H1 (cell line): ENCODE data around the gene MSI2. TPM values are rescaled to one million over a fixed set of nuclear protein-coding genes. Genes with fewer than 3 reads are reported as not detected.
A peak's percentile ranks its signal among the peaks of the same experiment; 100 is the strongest.

Source experiments
- CTCF ChIA-PET: fragments of 300-600 bp; sonication (Branson Sonifier 250); formaldehyde crosslinking; loops from one replicate; lab custom pipeline; 2021; ENCODE audit not compliant: partially characterized antibody; lab: Charles Lee
- POLR2A ChIA-PET: fragments of 300-600 bp; sonication (Branson Sonifier 250); formaldehyde crosslinking; loops from one replicate; lab custom pipeline; 2021; ENCODE audit warnings: inconsistent platforms; ENCODE audit not compliant: partially characterized antibody; lab: Charles Lee
- DNase-seq, 2 experiments: peaks; one replicate each; pipeline versions ENCODE4 v3.0.0 to v3.0.0-alpha.2; 2010 to 2022; ENCODE audit warnings: low spot score in 2 of 2, low read depth in 1 of 2, mixed read lengths in 1 of 2
- FAIRE-seq: peaks from 2 replicates; lab custom pipeline; 2011; peaks lifted over from hg19 to GRCh38; lab: Jason Lieb, UNC
- H2AFZ ChIP-seq: 2 replicates; pipeline ENCODE4 v1.8.1; 2012; ENCODE audit warnings: low read length, inconsistent platforms
- H2AK5ac ChIP-seq: 2 replicates; pipeline ENCODE4 v1.6.1; 2013; ENCODE audit warnings: low read depth, low read length
- H2BK120ac ChIP-seq: replicated peaks from 2 replicates; pipeline ENCODE3; 2013; ENCODE audit warnings: low read depth, low read length, inconsistent platforms
- H2BK12ac ChIP-seq: 2 replicates; pipeline ENCODE4 v1.6.1; 2013; ENCODE audit warnings: low read depth, low read length
- H2BK15ac ChIP-seq: 2 replicates; pipeline ENCODE4 v1.6.1; 2013; ENCODE audit warnings: low read length
- H2BK20ac ChIP-seq: 2 replicates; pipeline ENCODE4 v1.6.1; 2013; ENCODE audit warnings: low read length
- H2BK5ac ChIP-seq: 2 replicates; pipeline ENCODE4 v1.6.1; 2013; ENCODE audit warnings: low read depth, low read length
- H3K14ac ChIP-seq: 2 replicates; pipeline ENCODE4 v1.6.1; 2013; ENCODE audit warnings: inconsistent platforms; ENCODE audit not compliant: insufficient read length
- H3K18ac ChIP-seq: 2 replicates; pipeline ENCODE4 v1.6.1; 2013; ENCODE audit warnings: low read length; ENCODE audit errors: extremely low read depth
- H3K23ac ChIP-seq: 2 replicates; pipeline ENCODE4 v1.6.1; 2013; ENCODE audit warnings: inconsistent platforms; ENCODE audit not compliant: insufficient read length
- H3K23me2 ChIP-seq: 2 replicates; pipeline ENCODE4 v1.6.1; 2013; ENCODE audit warnings: low read depth, low read length
- H3K27ac ChIP-seq: 2 replicates; pipeline ENCODE4 v1.6.1; 2011; ENCODE audit warnings: low read depth, low read length, inconsistent platforms
- H3K27me3 ChIP-seq, 4 experiments: replicated peaks in 1 of 4; 1 replicate in 1 of 4; 2 replicates in 3 of 4; pipeline versions ENCODE4 v1.6.1 to v1.8.1; 2011 to 2013; ENCODE audit warnings: low read length in 3 of 4, mild to moderate bottlenecking in 3 of 4, inconsistent platforms in 2 of 4, mixed read lengths in 2 of 4, moderate library complexity in 1 of 4; ENCODE audit not compliant: control insufficient read depth in 3 of 4, insufficient read depth in 3 of 4; ENCODE audit errors: extremely low read depth in 1 of 4
- H3K36me3 ChIP-seq, 4 experiments: 2 replicates each; pipeline versions ENCODE4 v1.6.1 to v1.8.1; 2011 to 2013; ENCODE audit warnings: mild to moderate bottlenecking in 4 of 4, low read length in 3 of 4, moderate library complexity in 2 of 4, control low read depth in 1 of 4, inconsistent platforms in 1 of 4; ENCODE audit not compliant: insufficient read depth in 4 of 4, control insufficient read depth in 2 of 4
- H3K4ac ChIP-seq: replicated peaks from 2 replicates; pipeline ENCODE3; 2013; ENCODE audit warnings: low read length, low read depth, mixed read lengths, inconsistent platforms; ENCODE audit not compliant: insufficient read length
- H3K4me1 ChIP-seq, 4 experiments: replicated peaks in 1 of 4; 1 replicate in 1 of 4; 2 replicates in 3 of 4; pipeline versions ENCODE4 v1.6.1 to v1.8.1; 2011 to 2013; ENCODE audit warnings: low read length in 3 of 4, inconsistent platforms in 2 of 4, mixed read lengths in 1 of 4; ENCODE audit not compliant: insufficient read depth in 4 of 4, control insufficient read depth in 3 of 4
- H3K4me2 ChIP-seq, 2 experiments: 2 replicates each; pipeline versions ENCODE4 v1.6.1 to v1.8.1; 2011 to 2013; ENCODE audit warnings: low read depth in 2 of 2, low read length in 2 of 2, control low read depth in 1 of 2, inconsistent platforms in 1 of 2, mild to moderate bottlenecking in 1 of 2; ENCODE audit not compliant: insufficient read depth in 1 of 2
- H3K4me3 ChIP-seq, 4 experiments: fragments of 200-600, 300-600 bp in 1 of 4; sonication (generic), shearing (Covaris generic), sonication (Bioruptor Twin) in 1 of 4; 2 replicates each; pipeline versions ENCODE4 v1.5.1 to v1.8.1; 2011 to 2016; ENCODE audit warnings: low read length in 4 of 4, low read depth in 3 of 4, control low read depth in 2 of 4, inconsistent platforms in 2 of 4, mild to moderate bottlenecking in 2 of 4, mixed read lengths in 1 of 4, moderate library complexity in 1 of 4; ENCODE audit not compliant: insufficient read depth in 2 of 4; ENCODE audit errors: extremely low read depth in 1 of 4
- H3K56ac ChIP-seq: replicated peaks from 2 replicates; pipeline ENCODE3; 2013; ENCODE audit warnings: low read depth, mild to moderate bottlenecking, mixed read lengths, low read length, inconsistent platforms; ENCODE audit not compliant: insufficient read length
- H3K79me1 ChIP-seq: 2 replicates; pipeline ENCODE4 v1.6.1; 2013; ENCODE audit warnings: low read depth, low read length, control low read depth
- H3K79me2 ChIP-seq, 2 experiments: 2 replicates each; pipeline versions ENCODE4 v1.6.1 to v1.8.1; 2012 to 2013; ENCODE audit warnings: low read length in 2 of 2, mild to moderate bottlenecking in 2 of 2, inconsistent platforms in 1 of 2; ENCODE audit not compliant: insufficient read depth in 2 of 2, control insufficient read depth in 1 of 2
- H3K9ac ChIP-seq, 4 experiments: replicated peaks in 1 of 4; 1 replicate in 1 of 4; 2 replicates in 3 of 4; pipeline versions ENCODE4 v1.6.1 to v1.8.1; 2011 to 2013; ENCODE audit warnings: low read depth in 3 of 4, low read length in 3 of 4, control low read depth in 2 of 4, mild to moderate bottlenecking in 2 of 4, moderate library complexity in 2 of 4, inconsistent platforms in 1 of 4; ENCODE audit errors: extremely low read depth in 1 of 4
- H3K9me3 ChIP-seq, 2 experiments: 2 replicates each; pipeline versions ENCODE4 v1.6.1 to v1.8.1; 2012 to 2013; ENCODE audit warnings: mild to moderate bottlenecking in 2 of 2, moderate library complexity in 2 of 2, control low read depth in 1 of 2, inconsistent platforms in 1 of 2, low read depth in 1 of 2, low read length in 1 of 2, mixed read lengths in 1 of 2; ENCODE audit not compliant: insufficient read depth in 2 of 2
- H4K20me1 ChIP-seq, 2 experiments: replicated peaks in 1 of 2; 2 replicates each; pipeline versions ENCODE3 to v1.8.1; 2011 to 2013; ENCODE audit warnings: inconsistent platforms in 2 of 2, low read length in 2 of 2, mild to moderate bottlenecking in 1 of 2; ENCODE audit not compliant: insufficient read depth in 2 of 2, control insufficient read depth in 1 of 2
- H4K5ac ChIP-seq: 2 replicates; pipeline ENCODE4 v1.6.1; 2013; ENCODE audit warnings: low read length, low read depth, mixed read lengths, inconsistent platforms; ENCODE audit not compliant: insufficient read length
- H4K8ac ChIP-seq: 2 replicates; pipeline ENCODE4 v1.8.0; 2013; ENCODE audit warnings: mild to moderate bottlenecking, moderate library complexity, low read length, inconsistent platforms; ENCODE audit not compliant: insufficient read depth; ENCODE audit errors: extremely low read depth
- H4K91ac ChIP-seq: replicated peaks from 2 replicates; pipeline ENCODE3; 2013; ENCODE audit warnings: low read length, mixed read lengths, inconsistent platforms; ENCODE audit not compliant: insufficient read length
- CHD1 ChIP-seq: IDR thresholded peaks from 2 replicates; pipeline ENCODE4 v1.6.1; 2012; ENCODE audit warnings: low read depth, low read length, improper control_type of control experiment
- CREB1 ChIP-seq: IDR thresholded peaks from 2 replicates; pipeline ENCODE4 v1.6.1; 2012; ENCODE audit warnings: inconsistent platforms
- POLR2AphosphoS5 ChIP-seq: IDR thresholded peaks from 2 replicates; pipeline ENCODE4 v1.6.1; 2011; ENCODE audit warnings: low read depth, low read length
- TAF1 ChIP-seq: IDR thresholded peaks from 2 replicates; pipeline ENCODE4 v1.6.1; 2011; ENCODE audit warnings: mild to moderate bottlenecking, low read depth, low read length
- WGBS, 2 experiments: shearing (Covaris generic) in 1 of 2; methylation state at CpG; one replicate each; pipeline versions ENCODE4 v1.1.6 to v1.1.7; 2013 to 2015; ENCODE audit warnings: low lambda C conversion rate in 2 of 2, mixed read lengths in 2 of 2, inconsistent platforms in 1 of 2, low coverage in 1 of 2, missing lambda C conversion rate in 1 of 2; ENCODE audit not compliant: insufficient replicate concordance in 2 of 2, insufficient coverage in 1 of 2, insufficient read length in 1 of 2; ENCODE audit errors: extremely low coverage in 1 of 2, missing lambda C conversion rate in 1 of 2; 5-methylcytosine and 5-hydroxymethylcytosine counted together
- polyA plus RNA-seq, 7 experiments: library from polyadenylated mRNA; depleted of rRNA in 3 of 7; stranded (reverse) in 5 of 7; unstranded in 2 of 7; fragments of >200 nt in 5 of 7; fragments of 200-250 nt in 2 of 7; gene quantifications; 1 replicate in 5 of 7; 2 replicates in 1 of 7; 4 replicates in 1 of 7; pipeline versions ENCODE4 v1.2.1 to v1.2.3, GENCODE V29; 2011 to 2013; ENCODE audit warnings: missing spikeins in 2 of 7, mixed read lengths in 2 of 7
- total RNA-seq: library from RNA; stranded (reverse); fragmentation: NEBNext Ultra II Directional; extraction: Animal tissue kit (Norgen Biotek cat#: 25700); gene quantifications from 2 replicates; pipeline ENCODE4 v1.2.1, GENCODE V29; 2021
- TF ChIP-seq, protein P1 (sequence below), 3 experiments: IDR thresholded peaks; 1 replicate in 2 of 3; 2 replicates in 1 of 3; pipeline versions ENCODE4 v1.5.1 to v1.6.1; 2011; ENCODE audit warnings: low read length in 3 of 3, mild to moderate bottlenecking in 3 of 3, inconsistent platforms in 2 of 3, low read depth in 1 of 3, moderate library complexity in 1 of 3; ENCODE audit not compliant: insufficient read depth in 1 of 3; ENCODE audit errors: control extremely low read depth in 1 of 3

Gene MSI2
- total and polyA plus RNA-seq, 2 of the 8 experiments (the other 6 are each of a cell fraction or from before 2014, with no cell fraction given), result 36.7 to 80.6 TPM

DNA sequence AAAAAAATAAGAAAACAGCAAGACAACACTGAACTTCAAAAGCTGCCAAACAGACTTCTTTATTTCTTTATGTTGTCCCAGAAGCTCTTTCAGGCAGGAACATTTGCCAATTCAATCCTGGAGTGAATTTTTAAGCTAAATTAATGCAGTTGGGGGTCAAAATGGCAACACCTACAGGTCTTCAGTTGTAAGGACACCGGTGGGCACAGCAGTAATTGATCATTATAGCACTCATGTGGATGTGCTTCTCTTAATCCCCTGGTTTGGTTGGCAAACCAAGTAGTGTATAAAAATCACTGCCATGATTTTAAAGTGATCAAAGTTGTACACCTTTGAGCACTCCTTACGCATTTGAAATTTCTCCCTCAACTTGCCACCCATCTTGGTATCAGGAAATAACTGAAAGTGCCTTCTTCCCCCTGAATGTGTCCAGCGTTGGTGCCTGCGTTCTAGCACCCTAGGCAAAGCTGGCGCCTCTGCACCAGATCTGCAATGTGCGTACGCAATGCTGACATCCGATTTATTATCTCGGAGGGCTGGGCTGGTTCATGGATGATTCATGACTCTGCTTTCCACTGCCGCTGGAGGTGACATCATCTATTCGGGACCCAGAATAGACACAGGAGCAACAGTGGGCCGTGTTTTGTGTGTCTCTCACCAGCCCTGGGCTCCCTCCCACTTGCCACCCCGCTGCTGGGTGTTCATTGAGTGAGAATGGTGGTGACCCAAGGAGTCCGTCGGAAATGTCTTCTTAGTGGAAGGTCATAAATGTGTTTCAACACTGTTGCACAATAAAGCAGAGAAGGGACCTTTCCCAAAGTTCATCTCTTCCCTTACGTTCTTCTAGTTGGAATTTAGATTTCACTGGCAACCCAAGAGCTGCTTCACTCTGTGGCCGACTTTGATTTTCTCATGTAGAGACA, 285.4 kb downstream of the MSI2 start:
- Histone ChIP-seq H3K18ac (no peak overlapping the region), H3K36me3 (peaks cover 0 to 2% (median 0%) of the 10 kb centered on the region in 4 experiments; a peak in 1 of 8 replicates), H3K27me3 (no peaks in the 10 kb centered on the region), H3K9ac (no peak overlapping the region), H3K14ac (no peak overlapping the region), H3K4ac (no peak overlapping the region), H3K4me2 (no peak overlapping the region), H3K23ac (no peak overlapping the region), H3K79me2 (no peaks in the 10 kb centered on the region; a peak in 1 of 4 replicates), H2AFZ (no peak overlapping the region), H2BK20ac (no peak overlapping the region), H2BK12ac (no peak overlapping the region), H2BK5ac (no peak overlapping the region), H4K20me1 (peaks cover 0 to 3% of the 10 kb centered on the region in 2 experiments), H3K56ac (no peak overlapping the region), H2BK120ac (no peak overlapping the region), H2AK5ac (no peak overlapping the region), H3K23me2 (no peaks in the 10 kb centered on the region), H3K79me1 (0 out of 2 replicates have a peak, but pooled peaks cover 4% of the 10 kb centered on the region), H3K4me3 (no peak overlapping the region), H2BK15ac (no peak overlapping the region), H4K8ac (no peak overlapping the region), H3K9me3 (no peaks in the 10 kb centered on the region), H3K27ac (no peak overlapping the region), H4K91ac (no peak overlapping the region), H3K4me1 (peaks cover 2 to 29% (median 13%) of the 10 kb centered on the region in 4 experiments; a peak in 6 of 7 replicates), H4K5ac (no peak overlapping the region)
- CTCF ChIA-PET, result interaction anchor here (0.6 to 9.7 kb wide), 9 partner anchors 10 to 299 kb away, joined by 3 to 98 read pairs (median 4); no protein-coding TSS in a partner anchor
- DNase-seq, result no peak
- POLR2A ChIA-PET, result interaction anchor here (0.6 kb wide), 1 partner anchor 65 kb away, joined by 3 read pairs; no protein-coding TSS in a partner anchor
- FAIRE-seq, result no peak
- 92% methylated on average over 17 of the region's 17 CpGs; no CpG with 5 or more reads in 1 of the 2 experiments for WGBS, 2 experiments
- TF ChIP-seq, protein P1, sequence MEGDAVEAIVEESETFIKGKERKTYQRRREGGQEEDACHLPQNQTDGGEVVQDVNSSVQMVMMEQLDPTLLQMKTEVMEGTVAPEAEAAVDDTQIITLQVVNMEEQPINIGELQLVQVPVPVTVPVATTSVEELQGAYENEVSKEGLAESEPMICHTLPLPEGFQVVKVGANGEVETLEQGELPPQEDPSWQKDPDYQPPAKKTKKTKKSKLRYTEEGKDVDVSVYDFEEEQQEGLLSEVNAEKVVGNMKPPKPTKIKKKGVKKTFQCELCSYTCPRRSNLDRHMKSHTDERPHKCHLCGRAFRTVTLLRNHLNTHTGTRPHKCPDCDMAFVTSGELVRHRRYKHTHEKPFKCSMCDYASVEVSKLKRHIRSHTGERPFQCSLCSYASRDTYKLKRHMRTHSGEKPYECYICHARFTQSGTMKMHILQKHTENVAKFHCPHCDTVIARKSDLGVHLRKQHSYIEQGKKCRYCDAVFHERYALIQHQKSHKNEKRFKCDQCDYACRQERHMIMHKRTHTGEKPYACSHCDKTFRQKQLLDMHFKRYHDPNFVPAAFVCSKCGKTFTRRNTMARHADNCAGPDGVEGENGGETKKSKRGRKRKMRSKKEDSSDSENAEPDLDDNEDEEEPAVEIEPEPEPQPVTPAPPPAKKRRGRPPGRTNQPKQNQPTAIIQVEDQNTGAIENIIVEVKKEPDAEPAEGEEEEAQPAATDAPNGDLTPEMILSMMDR (IDR thresholded peaks at IDR 0.05; ENCODE audit: control extremely low read depth in 1 of 3, insufficient read depth in 1 of 3, low read depth in 1 of 3, low read length in 3 of 3), result peak in 1 of 3 experiments; percentile 23; a peak in 1 of 4 replicates
- TF ChIP-seq POLR2AphosphoS5 (no peak), CREB1 (no peak), CHD1 (no peak), TAF1 (no peak)
